ENCODE results near the gene BCO2.

Gene BCO2

DNA sequence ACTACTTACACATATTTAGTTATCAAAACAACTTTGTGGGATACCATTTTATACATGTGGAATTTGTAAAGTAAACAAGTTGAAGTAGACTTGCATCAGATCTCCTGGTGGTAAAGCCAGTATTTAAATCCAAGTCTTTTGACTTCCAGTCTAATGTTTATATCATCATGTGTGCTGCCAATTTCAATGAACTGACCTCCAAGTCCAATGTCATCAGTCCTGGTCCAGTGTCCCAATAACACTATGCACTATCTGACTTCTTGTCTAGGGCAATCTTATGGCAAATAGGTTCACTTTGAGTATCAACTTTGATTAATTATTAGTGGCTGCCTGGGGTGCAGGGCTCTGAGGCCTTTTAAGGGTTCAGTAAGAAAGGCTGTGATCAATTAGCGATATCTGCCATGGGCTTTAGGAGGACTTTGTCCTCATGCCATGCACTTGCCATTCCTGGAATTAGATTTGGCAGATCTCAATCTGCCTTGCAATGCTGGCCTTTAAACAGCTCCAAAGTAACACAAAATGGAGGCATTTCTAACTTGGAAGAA, 41.3 kb downstream of the BCO2 start:
- TF ChIP-seq, protein P1, sequence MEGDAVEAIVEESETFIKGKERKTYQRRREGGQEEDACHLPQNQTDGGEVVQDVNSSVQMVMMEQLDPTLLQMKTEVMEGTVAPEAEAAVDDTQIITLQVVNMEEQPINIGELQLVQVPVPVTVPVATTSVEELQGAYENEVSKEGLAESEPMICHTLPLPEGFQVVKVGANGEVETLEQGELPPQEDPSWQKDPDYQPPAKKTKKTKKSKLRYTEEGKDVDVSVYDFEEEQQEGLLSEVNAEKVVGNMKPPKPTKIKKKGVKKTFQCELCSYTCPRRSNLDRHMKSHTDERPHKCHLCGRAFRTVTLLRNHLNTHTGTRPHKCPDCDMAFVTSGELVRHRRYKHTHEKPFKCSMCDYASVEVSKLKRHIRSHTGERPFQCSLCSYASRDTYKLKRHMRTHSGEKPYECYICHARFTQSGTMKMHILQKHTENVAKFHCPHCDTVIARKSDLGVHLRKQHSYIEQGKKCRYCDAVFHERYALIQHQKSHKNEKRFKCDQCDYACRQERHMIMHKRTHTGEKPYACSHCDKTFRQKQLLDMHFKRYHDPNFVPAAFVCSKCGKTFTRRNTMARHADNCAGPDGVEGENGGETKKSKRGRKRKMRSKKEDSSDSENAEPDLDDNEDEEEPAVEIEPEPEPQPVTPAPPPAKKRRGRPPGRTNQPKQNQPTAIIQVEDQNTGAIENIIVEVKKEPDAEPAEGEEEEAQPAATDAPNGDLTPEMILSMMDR (IDR thresholded peaks at IDR 0.05; ENCODE audit: borderline replicate concordance, insufficient read depth, low read depth, low read length): no peak

DNA sequence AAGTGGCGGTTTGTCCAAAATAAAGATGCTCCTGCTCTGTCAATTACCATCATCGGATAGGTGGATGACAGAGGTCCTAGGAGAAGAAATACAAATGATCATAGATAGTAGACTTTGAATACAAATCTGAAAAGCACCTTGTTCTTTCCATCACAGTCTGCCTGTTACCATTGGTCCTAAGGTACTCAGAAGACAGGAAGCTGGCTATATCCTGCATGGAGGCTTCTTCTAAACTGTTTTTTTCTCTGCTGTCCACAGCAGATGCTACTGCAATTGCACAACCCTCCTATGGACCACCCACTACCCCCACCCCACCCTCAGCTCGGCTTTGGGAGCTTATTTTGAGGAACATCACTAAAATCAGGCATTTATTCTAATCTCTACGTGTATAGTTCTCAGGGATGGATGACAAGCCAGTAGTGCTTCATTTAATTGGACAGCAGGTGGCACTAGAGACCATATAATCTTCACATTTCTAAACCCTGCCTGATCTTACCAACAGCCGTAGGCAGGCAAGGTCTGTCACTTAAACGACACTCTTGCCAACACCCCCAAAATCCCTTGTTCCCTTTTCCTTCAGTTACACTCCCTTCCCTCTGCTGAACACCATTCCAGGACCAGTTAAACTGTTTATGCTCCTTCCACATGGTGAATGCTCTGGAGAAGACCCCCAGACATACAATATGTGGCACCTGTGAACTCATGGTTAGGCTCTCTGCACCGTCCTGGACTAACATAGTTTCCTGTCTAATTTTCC, 44.3 kb downstream of the BCO2 start:
- TF ChIP-seq, protein P1 (IDR thresholded peaks at IDR 0.05; ENCODE audit: borderline replicate concordance, insufficient read depth, low read depth, low read length): peak; percentile 50; the same call in 1 of the 2 replicates
- H3K4me3 ChIP-seq (ENCODE audit: low read depth, low read length): no peak overlapping the region

More for the DNA sequence above, 41.3 kb downstream of the BCO2 start:
- H3K4me3 ChIP-seq (ENCODE audit: low read depth, low read length): no peak overlapping the region

DNA sequence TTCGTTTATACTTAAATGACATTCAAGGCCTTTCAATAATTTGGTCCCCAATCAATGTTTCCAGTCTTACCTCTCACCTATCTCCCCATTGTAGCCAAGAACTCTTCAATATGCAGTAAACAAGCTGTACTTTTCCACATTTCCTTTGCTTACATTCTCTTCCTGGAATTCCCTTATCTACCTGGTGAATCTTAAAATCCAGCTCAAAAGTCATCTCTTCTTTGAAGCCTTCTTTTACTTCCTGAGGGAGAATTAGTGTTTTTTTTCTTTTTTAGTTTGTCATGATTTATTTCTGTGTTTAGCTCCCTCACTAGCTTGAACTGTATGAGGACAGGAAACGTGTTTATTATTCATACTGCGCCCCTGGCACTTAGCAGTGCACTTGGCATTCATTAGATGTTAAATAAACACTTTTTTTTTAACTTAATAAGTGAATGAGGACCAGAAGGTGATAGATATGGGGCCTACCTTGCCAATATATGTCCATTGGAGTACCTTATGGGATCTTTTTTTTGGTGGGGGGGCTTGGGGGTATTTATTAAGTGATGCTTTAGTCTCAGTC, 46.0 kb downstream of the BCO2 start:
- no peak overlapping the region for H3K4me3 ChIP-seq (ENCODE audit: low read depth, low read length)
- TF ChIP-seq, protein P1 (IDR thresholded peaks at IDR 0.05; ENCODE audit: borderline replicate concordance, insufficient read depth, low read depth, low read length): no peak

DNA sequence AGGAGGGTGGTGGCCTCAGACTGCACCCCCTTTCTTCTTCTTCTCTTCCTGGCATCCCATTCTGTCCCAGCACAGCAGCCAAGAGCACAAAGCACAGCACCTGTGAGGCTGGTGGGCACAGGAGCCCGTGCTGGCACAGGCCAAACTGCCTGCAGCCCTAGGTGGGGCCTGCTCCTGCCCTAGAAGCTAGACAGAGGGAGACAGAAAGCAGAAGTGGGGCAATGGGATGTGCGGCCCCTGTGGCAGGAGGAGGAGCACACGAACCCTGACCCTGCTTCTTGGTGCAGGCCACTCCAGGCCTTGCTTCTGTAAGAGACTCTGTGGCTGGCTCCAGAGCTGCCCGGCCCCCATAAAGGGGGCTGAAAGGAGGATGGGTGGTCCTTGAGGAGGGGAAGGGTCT, 47.0 kb downstream of the BCO2 start:
- TF ChIP-seq, protein P1 (IDR thresholded peaks at IDR 0.05; ENCODE audit: borderline replicate concordance, insufficient read depth, low read depth, low read length): no peak
- no peak overlapping the region for H3K4me3 ChIP-seq (ENCODE audit: low read depth, low read length)

DNA sequence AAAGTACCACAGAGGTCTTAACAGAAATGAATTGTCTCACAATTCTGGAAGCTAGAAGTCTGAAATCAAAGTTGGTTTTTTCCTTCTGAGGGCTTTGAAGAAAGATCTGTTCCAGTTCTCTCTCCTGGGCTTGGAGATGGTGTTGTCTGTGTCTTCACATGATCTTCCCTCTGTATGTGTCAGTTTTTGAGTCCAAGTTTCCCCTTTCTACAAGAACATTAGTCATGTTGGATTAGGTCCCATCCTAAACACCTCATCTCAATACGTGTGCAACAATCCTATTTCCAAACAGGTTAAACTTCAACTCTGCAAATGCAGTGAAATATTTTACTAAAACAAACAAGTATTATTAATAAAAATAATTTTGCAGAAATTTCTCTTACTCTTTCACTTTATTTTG, 47.8 kb downstream of the BCO2 start:
- TF ChIP-seq, protein P1 (IDR thresholded peaks at IDR 0.05; ENCODE audit: borderline replicate concordance, insufficient read depth, low read depth, low read length): no peak
- no peak overlapping the region for H3K4me3 ChIP-seq (ENCODE audit: low read depth, low read length)

DNA sequence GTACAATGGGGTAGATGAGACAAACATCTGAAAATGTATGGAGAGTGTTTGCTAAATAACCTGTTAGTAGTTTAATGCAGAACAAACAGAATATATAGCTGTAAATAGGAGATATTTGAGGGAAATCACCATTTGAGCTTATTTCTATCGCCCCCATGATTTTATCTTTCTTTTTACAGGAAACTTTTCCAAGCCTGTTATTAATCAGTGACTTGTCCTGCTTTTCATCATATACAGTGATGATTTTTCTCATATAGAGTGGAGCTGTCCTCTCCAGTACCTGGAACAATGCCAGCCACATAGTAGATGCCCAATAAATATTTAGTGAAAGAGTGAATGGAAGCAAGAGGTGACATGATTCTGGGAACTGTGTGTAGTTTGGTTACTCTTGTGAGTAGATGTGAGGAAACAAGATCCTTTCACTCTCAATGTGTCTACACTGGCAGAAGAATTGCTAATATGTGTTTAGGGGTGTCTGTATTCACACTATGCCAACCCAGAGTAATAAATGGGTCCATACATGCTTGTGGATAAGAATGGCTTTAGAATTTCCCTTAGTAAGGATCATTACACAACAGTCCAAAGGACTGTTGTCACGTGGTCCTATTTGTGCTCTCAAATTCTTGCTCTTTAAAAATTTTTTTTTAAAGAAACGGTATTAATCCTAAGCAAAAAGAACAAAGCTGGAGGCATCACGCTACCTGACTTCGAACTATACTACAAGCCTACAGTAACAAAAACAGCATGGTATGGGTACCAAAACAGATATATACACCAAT, 48.6 kb downstream of the BCO2 start:
- H3K4me3 ChIP-seq (ENCODE audit: low read depth, low read length): no peak overlapping the region

More for the DNA sequence above, 48.6 kb downstream of the BCO2 start:
- TF ChIP-seq, protein P1 (IDR thresholded peaks at IDR 0.05; ENCODE audit: borderline replicate concordance, insufficient read depth, low read depth, low read length): no peak

All from GM12875 (cell line).